HEK293 (cell line): ENCODE results near the gene PLEKHF1.
A peak's percentile ranks its signal among the peaks of the same experiment; 100 is the strongest.

Experiments
- BCL11B ChIP-seq: fragments of 450-650 bp; formaldehyde crosslinking; IDR thresholded peaks from 2 replicates; pipeline ENCODE4 v1.5.1; 2016; ENCODE audit warnings: low read depth, missing biosample characterization, missing genetic modification characterization
- KLF1 ChIP-seq: fragments of 450-650 bp; formaldehyde crosslinking; IDR thresholded peaks from 2 replicates; pipeline ENCODE4 v1.5.1; 2016; ENCODE audit warnings: missing biosample characterization, missing genetic modification characterization
- KLF16 ChIP-seq: fragments of 450-650 bp; formaldehyde crosslinking; IDR thresholded peaks from 2 replicates; pipeline ENCODE4 v1.5.1; 2017; ENCODE audit warnings: missing biosample characterization, missing genetic modification characterization
- MZF1 ChIP-seq: fragments of 450-650 bp; formaldehyde crosslinking; IDR thresholded peaks from 2 replicates; pipeline ENCODE4 v1.5.1; 2017; ENCODE audit warnings: missing biosample characterization, missing genetic modification characterization, borderline replicate concordance
- SETDB1 ChIP-seq: IDR thresholded peaks from one replicate; pipeline ENCODE4 v1.6.1; 2017; ENCODE audit warnings: mild to moderate bottlenecking, low read length, moderate library complexity, mixed read lengths; ENCODE audit not compliant: insufficient read length
- SP2 ChIP-seq: fragments of 450-650 bp; formaldehyde crosslinking; IDR thresholded peaks from 2 replicates; pipeline ENCODE4 v1.5.1; 2016; ENCODE audit warnings: missing biosample characterization, missing genetic modification characterization
- YY2 ChIP-seq: fragments of 450-650 bp; formaldehyde crosslinking; IDR thresholded peaks from 2 replicates; pipeline ENCODE4 v1.5.1; 2016; ENCODE audit warnings: missing biosample characterization, missing genetic modification characterization
- ZBTB21 ChIP-seq: fragments of 450-650 bp; formaldehyde crosslinking; IDR thresholded peaks from 2 replicates; pipeline ENCODE4 v1.5.1; 2017; ENCODE audit warnings: missing biosample characterization, missing genetic modification characterization
- ZNF175 ChIP-seq: fragments of 450-650 bp; formaldehyde crosslinking; IDR thresholded peaks from 2 replicates; pipeline ENCODE4 v1.5.1; 2016; ENCODE audit warnings: missing biosample characterization, missing genetic modification characterization
- ZNF221 ChIP-seq: fragments of 450-650 bp; formaldehyde crosslinking; IDR thresholded peaks from 2 replicates; pipeline ENCODE4 v1.5.1; 2017; ENCODE audit warnings: missing biosample characterization, missing genetic modification characterization, borderline replicate concordance
- ZNF266 ChIP-seq: fragments of 450-650 bp; formaldehyde crosslinking; IDR thresholded peaks from 2 replicates; pipeline ENCODE4 v1.5.1; 2016; ENCODE audit warnings: missing biosample characterization, missing genetic modification characterization, low read depth
- ZNF274 ChIP-seq, 2 experiments: fragments of 200-500 bp in 1 of 2; fragments of 450-650 bp in 1 of 2; sonication (Bioruptor generic) in 1 of 2; formaldehyde crosslinking in 1 of 2; IDR thresholded peaks; 2 replicates each; pipeline versions ENCODE4 v1.5.1 to v1.6.1; 2014 to 2016; ENCODE audit warnings: borderline replicate concordance in 1 of 2, inconsistent platforms in 1 of 2, low read length in 1 of 2, missing biosample characterization in 1 of 2, missing genetic modification characterization in 1 of 2
- ZNF324 ChIP-seq: fragments of 450-650 bp; formaldehyde crosslinking; IDR thresholded peaks from 2 replicates; pipeline ENCODE4 v1.5.1; 2016; ENCODE audit warnings: missing biosample characterization, missing genetic modification characterization
- ZNF350 ChIP-seq: fragments of 450-650 bp; formaldehyde crosslinking; IDR thresholded peaks from 2 replicates; pipeline ENCODE4 v1.5.0; 2017; ENCODE audit warnings: missing biosample characterization, mild to moderate bottlenecking, missing genetic modification characterization
- ZNF501 ChIP-seq: fragments of 450-650 bp; formaldehyde crosslinking; IDR thresholded peaks from 2 replicates; pipeline ENCODE4 v1.5.1; 2016; ENCODE audit warnings: missing biosample characterization, missing genetic modification characterization
- ZNF514 ChIP-seq: fragments of 450-650 bp; formaldehyde crosslinking; IDR thresholded peaks from 2 replicates; pipeline ENCODE4 v1.5.1; 2016; ENCODE audit warnings: missing biosample characterization, missing genetic modification characterization
- ZNF521 ChIP-seq: fragments of 450-650 bp; formaldehyde crosslinking; IDR thresholded peaks from 2 replicates; pipeline ENCODE4 v1.5.1; 2017; ENCODE audit warnings: missing biosample characterization, mild to moderate bottlenecking, missing genetic modification characterization
- ZNF610 ChIP-seq: fragments of 450-650 bp; formaldehyde crosslinking; IDR thresholded peaks from 2 replicates; pipeline ENCODE4 v1.5.1; 2016; ENCODE audit warnings: missing biosample characterization, missing genetic modification characterization, borderline replicate concordance
- ZNF658 ChIP-seq: fragments of 450-650 bp; formaldehyde crosslinking; IDR thresholded peaks from 2 replicates; pipeline ENCODE4; 2016; ENCODE audit warnings: missing biosample characterization, missing genetic modification characterization
- ZNF776 ChIP-seq: fragments of 450-650 bp; formaldehyde crosslinking; IDR thresholded peaks from 2 replicates; pipeline ENCODE4 v1.5.0; 2017; ENCODE audit warnings: missing biosample characterization, missing genetic modification characterization, borderline replicate concordance
- TF ChIP-seq, protein P1 (sequence below): fragments of 450-650 bp; formaldehyde crosslinking; IDR thresholded peaks from 2 replicates; pipeline ENCODE4 v1.5.1; 2016; ENCODE audit warnings: missing biosample characterization, missing genetic modification characterization
- TF ChIP-seq, protein P2 (sequence below): fragments of 450-650 bp; formaldehyde crosslinking; IDR thresholded peaks from 2 replicates; pipeline ENCODE4 v1.5.1; 2016; ENCODE audit warnings: missing biosample characterization, missing genetic modification characterization, borderline replicate concordance
- TF ChIP-seq, protein P3 (sequence below): fragments of 450-650 bp; formaldehyde crosslinking; IDR thresholded peaks from 2 replicates; pipeline ENCODE4 v1.5.1; 2016; ENCODE audit warnings: missing biosample characterization, missing genetic modification characterization
- TF ChIP-seq, protein P4 (sequence below): fragments of 450-650 bp; formaldehyde crosslinking; IDR thresholded peaks from 2 replicates; pipeline ENCODE4 v1.5.1; 2016; ENCODE audit warnings: missing biosample characterization, missing genetic modification characterization
- TF ChIP-seq, protein P5 (sequence below): fragments of 450-650 bp; formaldehyde crosslinking; IDR thresholded peaks from 2 replicates; pipeline ENCODE4 v1.5.1; 2016; ENCODE audit warnings: missing biosample characterization, missing genetic modification characterization

Gene PLEKHF1

DNA sequence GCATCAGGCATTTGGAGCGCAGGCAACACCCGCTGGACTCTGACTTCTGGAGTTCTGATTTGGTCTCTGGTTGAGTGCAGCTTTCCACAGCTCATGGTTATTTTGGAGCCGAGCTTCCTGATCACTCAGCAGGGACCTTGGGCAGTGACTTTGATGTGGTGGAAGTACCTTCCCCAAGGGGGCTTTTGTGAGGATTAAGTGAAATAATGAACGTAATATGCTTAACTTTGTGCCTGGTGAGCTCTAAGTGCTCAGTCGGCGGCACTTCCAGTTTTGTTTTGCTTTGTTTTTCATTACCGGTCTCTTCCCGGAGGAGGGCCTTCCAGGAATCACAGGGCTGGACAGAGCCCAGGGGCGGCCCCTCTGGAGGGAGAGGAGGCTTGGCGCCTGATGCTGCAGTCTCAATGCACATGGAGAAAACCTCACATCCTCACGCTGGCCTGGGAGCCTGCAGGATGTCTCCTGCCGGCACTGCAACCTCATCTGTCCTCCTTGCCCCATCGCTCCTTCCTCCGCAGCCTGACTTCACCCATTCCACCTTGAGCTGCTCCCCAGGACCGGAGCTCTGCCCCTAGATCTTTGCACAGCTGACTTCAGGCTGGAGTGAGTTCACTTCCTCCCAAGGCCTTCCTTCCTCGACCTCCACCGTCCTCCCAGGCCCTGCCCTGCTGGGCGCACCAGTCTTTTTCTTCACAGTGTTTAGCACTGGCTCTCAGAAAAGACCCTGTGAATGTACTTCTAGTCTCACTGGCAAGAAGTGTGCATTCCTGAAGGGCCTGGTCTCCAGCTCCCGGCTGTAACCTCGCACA, 1.5 kb downstream of the PLEKHF1 start (continued):
- TF ChIP-seq, protein P1, sequence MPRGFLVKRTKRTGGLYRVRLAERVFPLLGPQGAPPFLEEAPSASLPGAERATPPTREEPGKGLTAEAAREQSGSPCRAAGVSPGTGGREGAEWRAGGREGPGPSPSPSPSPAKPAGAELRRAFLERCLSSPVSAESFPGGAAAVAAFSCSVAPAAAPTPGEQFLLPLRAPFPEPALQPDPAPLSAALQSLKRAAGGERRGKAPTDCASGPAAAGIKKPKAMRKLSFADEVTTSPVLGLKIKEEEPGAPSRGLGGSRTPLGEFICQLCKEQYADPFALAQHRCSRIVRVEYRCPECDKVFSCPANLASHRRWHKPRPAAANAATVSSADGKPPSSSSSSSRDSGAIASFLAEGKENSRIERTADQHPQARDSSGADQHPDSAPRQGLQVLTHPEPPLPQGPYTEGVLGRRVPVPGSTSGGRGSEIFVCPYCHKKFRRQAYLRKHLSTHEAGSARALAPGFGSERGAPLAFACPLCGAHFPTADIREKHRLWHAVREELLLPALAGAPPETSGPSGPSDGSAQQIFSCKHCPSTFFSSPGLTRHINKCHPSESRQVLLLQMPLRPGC, result 0 out of 2 replicates have a peak, but pooled peaks have one; percentile 3
- TF ChIP-seq KLF16 (tag by site-specific recombination), result no peak
- TF ChIP-seq ZNF324 (tag by site-specific recombination), result 0 out of 2 replicates have a peak, but pooled peaks have one; percentile 58
- TF ChIP-seq ZNF521, result no peak
- TF ChIP-seq ZBTB21, result peak; percentile 21; the same call in 1 of the 2 replicates
- no peak for TF ChIP-seq SETDB1
- TF ChIP-seq BCL11B (tag by site-specific recombination), result no peak
- no peak; the same call in 1 of the 2 replicates for TF ChIP-seq YY2
- TF ChIP-seq ZNF514 (tag by site-specific recombination), result no peak
- TF ChIP-seq, protein P2, sequence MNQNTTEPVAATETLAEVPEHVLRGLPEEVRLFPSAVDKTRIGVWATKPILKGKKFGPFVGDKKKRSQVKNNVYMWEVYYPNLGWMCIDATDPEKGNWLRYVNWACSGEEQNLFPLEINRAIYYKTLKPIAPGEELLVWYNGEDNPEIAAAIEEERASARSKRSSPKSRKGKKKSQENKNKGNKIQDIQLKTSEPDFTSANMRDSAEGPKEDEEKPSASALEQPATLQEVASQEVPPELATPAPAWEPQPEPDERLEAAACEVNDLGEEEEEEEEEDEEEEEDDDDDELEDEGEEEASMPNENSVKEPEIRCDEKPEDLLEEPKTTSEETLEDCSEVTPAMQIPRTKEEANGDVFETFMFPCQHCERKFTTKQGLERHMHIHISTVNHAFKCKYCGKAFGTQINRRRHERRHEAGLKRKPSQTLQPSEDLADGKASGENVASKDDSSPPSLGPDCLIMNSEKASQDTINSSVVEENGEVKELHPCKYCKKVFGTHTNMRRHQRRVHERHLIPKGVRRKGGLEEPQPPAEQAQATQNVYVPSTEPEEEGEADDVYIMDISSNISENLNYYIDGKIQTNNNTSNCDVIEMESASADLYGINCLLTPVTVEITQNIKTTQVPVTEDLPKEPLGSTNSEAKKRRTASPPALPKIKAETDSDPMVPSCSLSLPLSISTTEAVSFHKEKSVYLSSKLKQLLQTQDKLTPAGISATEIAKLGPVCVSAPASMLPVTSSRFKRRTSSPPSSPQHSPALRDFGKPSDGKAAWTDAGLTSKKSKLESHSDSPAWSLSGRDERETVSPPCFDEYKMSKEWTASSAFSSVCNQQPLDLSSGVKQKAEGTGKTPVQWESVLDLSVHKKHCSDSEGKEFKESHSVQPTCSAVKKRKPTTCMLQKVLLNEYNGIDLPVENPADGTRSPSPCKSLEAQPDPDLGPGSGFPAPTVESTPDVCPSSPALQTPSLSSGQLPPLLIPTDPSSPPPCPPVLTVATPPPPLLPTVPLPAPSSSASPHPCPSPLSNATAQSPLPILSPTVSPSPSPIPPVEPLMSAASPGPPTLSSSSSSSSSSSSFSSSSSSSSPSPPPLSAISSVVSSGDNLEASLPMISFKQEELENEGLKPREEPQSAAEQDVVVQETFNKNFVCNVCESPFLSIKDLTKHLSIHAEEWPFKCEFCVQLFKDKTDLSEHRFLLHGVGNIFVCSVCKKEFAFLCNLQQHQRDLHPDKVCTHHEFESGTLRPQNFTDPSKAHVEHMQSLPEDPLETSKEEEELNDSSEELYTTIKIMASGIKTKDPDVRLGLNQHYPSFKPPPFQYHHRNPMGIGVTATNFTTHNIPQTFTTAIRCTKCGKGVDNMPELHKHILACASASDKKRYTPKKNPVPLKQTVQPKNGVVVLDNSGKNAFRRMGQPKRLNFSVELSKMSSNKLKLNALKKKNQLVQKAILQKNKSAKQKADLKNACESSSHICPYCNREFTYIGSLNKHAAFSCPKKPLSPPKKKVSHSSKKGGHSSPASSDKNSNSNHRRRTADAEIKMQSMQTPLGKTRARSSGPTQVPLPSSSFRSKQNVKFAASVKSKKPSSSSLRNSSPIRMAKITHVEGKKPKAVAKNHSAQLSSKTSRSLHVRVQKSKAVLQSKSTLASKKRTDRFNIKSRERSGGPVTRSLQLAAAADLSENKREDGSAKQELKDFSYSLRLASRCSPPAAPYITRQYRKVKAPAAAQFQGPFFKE (tag by site-specific recombination), result no peak
- TF ChIP-seq ZNF175 (tag by site-specific recombination), result no peak
- TF ChIP-seq, protein P3, sequence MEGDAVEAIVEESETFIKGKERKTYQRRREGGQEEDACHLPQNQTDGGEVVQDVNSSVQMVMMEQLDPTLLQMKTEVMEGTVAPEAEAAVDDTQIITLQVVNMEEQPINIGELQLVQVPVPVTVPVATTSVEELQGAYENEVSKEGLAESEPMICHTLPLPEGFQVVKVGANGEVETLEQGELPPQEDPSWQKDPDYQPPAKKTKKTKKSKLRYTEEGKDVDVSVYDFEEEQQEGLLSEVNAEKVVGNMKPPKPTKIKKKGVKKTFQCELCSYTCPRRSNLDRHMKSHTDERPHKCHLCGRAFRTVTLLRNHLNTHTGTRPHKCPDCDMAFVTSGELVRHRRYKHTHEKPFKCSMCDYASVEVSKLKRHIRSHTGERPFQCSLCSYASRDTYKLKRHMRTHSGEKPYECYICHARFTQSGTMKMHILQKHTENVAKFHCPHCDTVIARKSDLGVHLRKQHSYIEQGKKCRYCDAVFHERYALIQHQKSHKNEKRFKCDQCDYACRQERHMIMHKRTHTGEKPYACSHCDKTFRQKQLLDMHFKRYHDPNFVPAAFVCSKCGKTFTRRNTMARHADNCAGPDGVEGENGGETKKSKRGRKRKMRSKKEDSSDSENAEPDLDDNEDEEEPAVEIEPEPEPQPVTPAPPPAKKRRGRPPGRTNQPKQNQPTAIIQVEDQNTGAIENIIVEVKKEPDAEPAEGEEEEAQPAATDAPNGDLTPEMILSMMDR (tag by site-specific recombination), result no peak
- no peak for TF ChIP-seq KLF1
- TF ChIP-seq MZF1 (tag by site-specific recombination), result no peak
- TF ChIP-seq SP2 (tag by site-specific recombination), result no peak
- no peak for TF ChIP-seq ZNF776 (tag by site-specific recombination)
- TF ChIP-seq, protein P4, sequence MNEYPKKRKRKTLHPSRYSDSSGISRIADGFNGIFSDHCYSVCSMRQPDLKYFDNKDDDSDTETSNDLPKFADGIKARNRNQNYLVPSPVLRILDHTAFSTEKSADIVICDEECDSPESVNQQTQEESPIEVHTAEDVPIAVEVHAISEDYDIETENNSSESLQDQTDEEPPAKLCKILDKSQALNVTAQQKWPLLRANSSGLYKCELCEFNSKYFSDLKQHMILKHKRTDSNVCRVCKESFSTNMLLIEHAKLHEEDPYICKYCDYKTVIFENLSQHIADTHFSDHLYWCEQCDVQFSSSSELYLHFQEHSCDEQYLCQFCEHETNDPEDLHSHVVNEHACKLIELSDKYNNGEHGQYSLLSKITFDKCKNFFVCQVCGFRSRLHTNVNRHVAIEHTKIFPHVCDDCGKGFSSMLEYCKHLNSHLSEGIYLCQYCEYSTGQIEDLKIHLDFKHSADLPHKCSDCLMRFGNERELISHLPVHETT, result no peak
- TF ChIP-seq ZNF266 (tag by site-specific recombination), result no peak
- no peak for TF ChIP-seq ZNF274 (IDR thresholded peaks at IDR 0.05; ENCODE audit: low read length)
- no peak for TF ChIP-seq ZNF274 (tag by site-specific recombination; IDR thresholded peaks at IDR 0.05; ENCODE audit: borderline replicate concordance)
- TF ChIP-seq, protein P5, sequence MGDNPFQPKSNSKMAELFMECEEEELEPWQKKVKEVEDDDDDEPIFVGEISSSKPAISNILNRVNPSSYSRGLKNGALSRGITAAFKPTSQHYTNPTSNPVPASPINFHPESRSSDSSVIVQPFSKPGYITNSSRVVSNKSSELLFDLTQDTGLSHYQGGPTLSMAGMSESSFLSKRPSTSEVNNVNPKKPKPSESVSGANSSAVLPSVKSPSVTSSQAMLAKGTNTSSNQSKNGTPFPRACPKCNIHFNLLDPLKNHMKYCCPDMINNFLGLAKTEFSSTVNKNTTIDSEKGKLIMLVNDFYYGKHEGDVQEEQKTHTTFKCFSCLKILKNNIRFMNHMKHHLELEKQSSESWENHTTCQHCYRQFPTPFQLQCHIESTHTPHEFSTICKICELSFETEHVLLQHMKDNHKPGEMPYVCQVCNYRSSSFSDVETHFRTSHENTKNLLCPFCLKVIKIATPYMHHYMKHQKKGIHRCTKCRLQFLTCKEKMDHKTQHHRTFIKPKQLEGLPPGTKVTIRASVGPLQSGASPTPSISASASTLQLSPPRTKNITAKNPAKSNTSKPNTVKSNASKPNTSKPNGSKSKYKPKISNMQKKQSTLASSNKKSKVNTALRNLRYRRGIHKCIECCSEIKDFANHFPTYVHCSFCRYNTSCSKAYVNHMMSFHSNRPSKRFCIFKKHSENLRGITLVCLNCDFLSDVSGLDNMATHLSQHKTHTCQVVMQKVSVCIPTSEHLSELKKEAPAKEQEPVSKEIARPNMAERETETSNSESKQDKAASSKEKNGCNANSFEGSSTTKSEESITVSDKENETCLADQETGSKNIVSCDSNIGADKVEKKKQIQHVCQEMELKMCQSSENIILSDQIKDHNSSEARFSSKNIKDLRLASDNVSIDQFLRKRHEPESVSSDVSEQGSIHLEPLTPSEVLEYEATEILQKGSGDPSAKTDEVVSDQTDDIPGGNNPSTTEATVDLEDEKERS, result no peak
- TF ChIP-seq ZNF501 (tag by site-specific recombination), result no peak
- no peak for TF ChIP-seq ZNF350 (tag by site-specific recombination)
- TF ChIP-seq ZNF658 (tag by site-specific recombination), result no peak
- TF ChIP-seq ZNF610 (tag by site-specific recombination), result 0 out of 2 replicates have a peak, but pooled peaks have one; percentile 17
- no peak for TF ChIP-seq ZNF221 (tag by site-specific recombination)
